Vagina (tissue), 2 donors: Measurements from ENCODE around the gene FOXO3.

Source experiments
- CTCF ChIP-seq, 3 experiments: fragments of 450-650 bp in 2 of 3; fragments of 200-600 bp in 1 of 3; sonication (generic) in 1 of 3; IDR thresholded peaks; one replicate each; pipeline ENCODE4 v1.5.1; 2017 to 2019; ENCODE audit warnings: antibody characterized with exemption in 3 of 3, mild to moderate bottlenecking in 2 of 3, moderate library complexity in 2 of 3
- POLR2A ChIP-seq, 2 donors: fragments of 450-650 bp; IDR thresholded peaks; one replicate each; pipeline ENCODE4 v1.6.1; 2017; ENCODE audit warnings: antibody characterized with exemption in 2 of 2, mild to moderate bottlenecking in 2 of 2, moderate library complexity in 2 of 2
- POLR2AphosphoS5 ChIP-seq, 2 donors: sonication (generic); formaldehyde crosslinking; IDR thresholded peaks; one replicate each; pipeline ENCODE4 v1.9.0; 2017; ENCODE audit warnings: antibody characterized with exemption in 2 of 2, mild to moderate bottlenecking in 2 of 2, low read depth in 1 of 2; ENCODE audit not compliant: insufficient read depth in 1 of 2

- TF ChIP-seq CTCF (IDR thresholded peaks at IDR 0.05): no peak
- no peak for TF ChIP-seq POLR2A (IDR thresholded peaks at IDR 0.05)
- TF ChIP-seq POLR2AphosphoS5 (IDR thresholded peaks at IDR 0.05; ENCODE audit: insufficient read depth in 1 of 2, low read depth in 1 of 2): no peak
Measured at GRCh38 chr6:108596956-108597355, 36.2 kb downstream of the FOXO3 start.
